ENCODE data around the gene ATP7B.

GRCh38 chr13:51955816-51956603 lies 55.2 kb downstream of the ATP7B start:
- no peak for TF ChIP-seq POLR2AphosphoS5 (IDR thresholded peaks at IDR 0.05)
- no peak for TF ChIP-seq CTCF (IDR thresholded peaks at IDR 0.05)
